PFSK-1 (cell line): ENCODE data around the gene CHIT1.

ENCODE experiments used
- FOXP2 ChIP-seq: optimal IDR thresholded peaks from 2 replicates; pipeline ENCODE3; 2011; ENCODE audit warnings: borderline replicate concordance, control low read depth, inconsistent platforms; ENCODE audit not compliant: insufficient read depth; ENCODE audit errors: extremely low read length, extremely low read depth
- POLR2AphosphoS5 ChIP-seq: IDR thresholded peaks from 2 replicates; pipeline ENCODE4 v1.6.1; 2012; ENCODE audit warnings: low read depth, mild to moderate bottlenecking, control low read depth, low read length, moderate library complexity
- REST ChIP-seq, 2 experiments: IDR thresholded peaks; 2 replicates each; pipeline versions ENCODE4 v1.6.1 to v1.8.0; 2011 to 2012; ENCODE audit warnings: low read depth in 2 of 2, low read length in 2 of 2, control low read depth in 1 of 2, inconsistent platforms in 1 of 2, mild to moderate bottlenecking in 1 of 2, moderate library complexity in 1 of 2; ENCODE audit not compliant: insufficient read depth in 1 of 2
- SIN3A ChIP-seq: IDR thresholded peaks from 2 replicates; pipeline ENCODE4 v1.6.1; 2012; ENCODE audit warnings: mild to moderate bottlenecking, low read length, moderate library complexity, borderline replicate concordance; ENCODE audit not compliant: insufficient read depth
- TAF1 ChIP-seq: IDR thresholded peaks from 2 replicates; pipeline ENCODE4 v1.6.1; 2012; ENCODE audit warnings: low read length, control low read depth, borderline replicate concordance; ENCODE audit not compliant: insufficient read depth

Gene CHIT1

GRCh38 chr1:203173011-203173555 lies 56.4 kb downstream of the CHIT1 start:
- TF ChIP-seq TAF1 (no peak), FOXP2 (no peak), POLR2AphosphoS5 (no peak), SIN3A (no peak), REST (IDR thresholded peaks at IDR 0.05; ENCODE audit: insufficient read depth in 1 of 2, low read depth in 2 of 2, low read length in 2 of 2) (no peak)

- TF ChIP-seq POLR2AphosphoS5 (no peak), REST (IDR thresholded peaks at IDR 0.05; ENCODE audit: insufficient read depth in 1 of 2, low read depth in 2 of 2, low read length in 2 of 2) (no peak), SIN3A (no peak), TAF1 (no peak), FOXP2 (no peak)
Observed at GRCh38 chr1:203172184-203173010, 57.1 kb downstream of the CHIT1 start.

GRCh38 chr1:203171341-203172183 lies 57.9 kb downstream of the CHIT1 start:
- TF ChIP-seq SIN3A (no peak), FOXP2 (no peak), REST (IDR thresholded peaks at IDR 0.05; ENCODE audit: insufficient read depth in 1 of 2, low read depth in 2 of 2, low read length in 2 of 2) (no peak), POLR2AphosphoS5 (no peak), TAF1 (no peak)

GRCh38 chr1:203170625-203171330 lies 58.7 kb downstream of the CHIT1 start:
- no peak for TF ChIP-seq SIN3A
- no peak for TF ChIP-seq FOXP2
- no peak for TF ChIP-seq POLR2AphosphoS5
- TF ChIP-seq REST (IDR thresholded peaks at IDR 0.05; ENCODE audit: insufficient read depth in 1 of 2, low read depth in 2 of 2, low read length in 2 of 2), result no peak
- TF ChIP-seq TAF1, result no peak
